NCI-H1417 treated with DMSO at 0.1 percent for 48 hours (cell line): ENCODE measurements around the gene NRL.

Experiments
- DNase-seq: peaks from one replicate; lab custom pipeline; 2025; lab: John Stamatoyannopoulos, UW

Gene NRL

GRCh38 chr14:24065408-24065807 lies 49.3 kb downstream of the NRL start:
- DNase-seq: no peak

- DNase-seq: no peak
Observed at GRCh38 chr14:24064856-24065255, 49.9 kb downstream of the NRL start.

GRCh38 chr14:24064091-24064795 lies 50.5 kb downstream of the NRL start:
- no peak for DNase-seq

- no peak for DNase-seq
Observed at GRCh38 chr14:24063263-24063836, 51.4 kb downstream of the NRL start.

GRCh38 chr14:24062216-24062980 lies 52.4 kb downstream of the NRL start:
- no peak for DNase-seq

GRCh38 chr14:24060984-24061913 lies 53.5 kb downstream of the NRL start:
- DNase-seq: no peak

- no peak for DNase-seq
Observed at GRCh38 chr14:24060443-24060842, 54.3 kb downstream of the NRL start.

GRCh38 chr14:24059841-24060388 lies 54.8 kb downstream of the NRL start:
- DNase-seq: no peak

GRCh38 chr14:24058951-24059475 lies 55.7 kb downstream of the NRL start:
- DNase-seq: no peak

- no peak for DNase-seq
Observed at GRCh38 chr14:24058260-24058950, 56.3 kb downstream of the NRL start.

- DNase-seq: no peak
Observed at GRCh38 chr14:24057867-24058259, 56.9 kb downstream of the NRL start.

GRCh38 chr14:24057271-24057670 lies 57.5 kb downstream of the NRL start:
- no peak for DNase-seq

- no peak for DNase-seq
Observed at GRCh38 chr14:24056800-24057184, 58.0 kb downstream of the NRL start.

GRCh38 chr14:24055971-24056799 lies 58.6 kb downstream of the NRL start:
- DNase-seq: no peak

GRCh38 chr14:24054646-24055045 lies 60.1 kb downstream of the NRL start:
- no peak for DNase-seq

- DNase-seq: no peak
Observed at GRCh38 chr14:24054324-24054641, 60.5 kb downstream of the NRL start.

- no peak for DNase-seq
Observed at GRCh38 chr14:24053548-24054323, 61.0 kb downstream of the NRL start.

GRCh38 chr14:24052656-24053547 lies 61.8 kb downstream of the NRL start:
- DNase-seq: no peak
